ENCODE measurements around the gene C19orf85. TPM values are rescaled to one million over a fixed set of nuclear protein-coding genes. Genes with fewer than 3 reads are reported as not detected.
"Not testable (repeated sequence)": the region's sequence is repeated elsewhere in the genome, so short reads cannot be mapped to it uniquely, and the experiment has no call there.

Gene C19orf85
- total RNA-seq, 1 donor from 2014 or later = not detected

GRCh38 chr19:55451965-55452748 is 12.4 kb downstream of the C19orf85 start:
- Histone ChIP-seq H3K4me3 (peak overlapping the region in 1 of 2 donors; percentile 29), H3K9me3 (no peaks in the 10 kb centered on the region), H3K27ac (no peak overlapping the region), H3K27me3 (peaks cover 17% of the 10 kb centered on the region), H3K4me1 (peaks cover 28% of the 10 kb centered on the region), H3K36me3 (peaks cover 0 to 5% of the 10 kb centered on the region in 2 donors)
- no peak for DNase-seq (ENCODE audit: extremely low spot score in 2 of 2)
- intact Hi-C loops (cut with DNase I) = no loop called here
- TF ChIP-seq POLR2A (IDR thresholded peaks at IDR 0.05) (no peak), CTCF (IDR thresholded peaks at IDR 0.05) (no peak), POLR2AphosphoS5 (IDR thresholded peaks at IDR 0.05; ENCODE audit: insufficient read depth in 1 of 2, low read depth in 1 of 2) (no peak)

- Histone ChIP-seq H3K9me3 (no peaks in the 10 kb centered on the region), H3K4me3 (peak overlapping the region in 1 of 2 donors; percentile 29), H3K27ac (no peak overlapping the region), H3K27me3 (peaks cover 17% of the 10 kb centered on the region), H3K4me1 (peaks cover 28% of the 10 kb centered on the region), H3K36me3 (peaks cover 0 to 5% of the 10 kb centered on the region in 2 donors)
- TF ChIP-seq POLR2A (IDR thresholded peaks at IDR 0.05) (no peak), POLR2AphosphoS5 (IDR thresholded peaks at IDR 0.05; ENCODE audit: insufficient read depth in 1 of 2, low read depth in 1 of 2) (no peak), CTCF (IDR thresholded peaks at IDR 0.05) (no peak)
- intact Hi-C loops (cut with DNase I) = no loop called here
- DNase-seq (ENCODE audit: extremely low spot score in 2 of 2) = no peak
Measured at GRCh38 chr19:55451163-55451964, 13.2 kb downstream of the C19orf85 start.

GRCh38 chr19:55449469-55449868 is 15.1 kb downstream of the C19orf85 start:
- intact Hi-C loops (cut with DNase I) = no loop called here
- peaks cover 28% of the 10 kb centered on the region for H3K4me1 ChIP-seq
- no peak overlapping the region for H3K4me3 ChIP-seq
- TF ChIP-seq POLR2AphosphoS5 (IDR thresholded peaks at IDR 0.05; ENCODE audit: insufficient read depth in 1 of 2, low read depth in 1 of 2) (no peak), CTCF (IDR thresholded peaks at IDR 0.05) (no peak)
- peaks cover 17% of the 10 kb centered on the region for H3K27me3 ChIP-seq
- no peaks in the 10 kb centered on the region for H3K9me3 ChIP-seq
- H3K27ac ChIP-seq = no peak overlapping the region
- H3K36me3 ChIP-seq = no peaks in the 10 kb centered on the region
- DNase-seq (ENCODE audit: extremely low spot score in 2 of 2) = no peak

- H3K27ac ChIP-seq; H3K4me3 ChIP-seq; intact Hi-C loops (cut with DNase I); H3K9me3 ChIP-seq; H3K36me3 ChIP-seq; DNase-seq (ENCODE audit: extremely low spot score in 2 of 2): not testable (repeated sequence)
- Histone ChIP-seq H3K27me3 (peaks cover 17% of the 10 kb centered on the region), H3K4me1 (peaks cover 28% of the 10 kb centered on the region)
Measured at GRCh38 chr19:55448175-55448490, 16.4 kb downstream of the C19orf85 start.

GRCh38 chr19:55447421-55448174 is 17.0 kb downstream of the C19orf85 start:
- DNase-seq (ENCODE audit: extremely low spot score in 2 of 2) = no peak
- H3K4me1 ChIP-seq = peaks cover 24% of the 10 kb centered on the region
- no peaks in the 10 kb centered on the region for H3K36me3 ChIP-seq
- H3K4me3 ChIP-seq = no peak overlapping the region
- peaks cover 21% of the 10 kb centered on the region for H3K27me3 ChIP-seq
- no peaks in the 10 kb centered on the region for H3K9me3 ChIP-seq
- no peak for TF ChIP-seq CTCF (IDR thresholded peaks at IDR 0.05)
- TF ChIP-seq POLR2A (IDR thresholded peaks at IDR 0.05) = no peak
- no peak for TF ChIP-seq POLR2AphosphoS5 (IDR thresholded peaks at IDR 0.05; ENCODE audit: insufficient read depth in 1 of 2, low read depth in 1 of 2)
- intact Hi-C loops (cut with DNase I) = no loop called here
- no peak overlapping the region for H3K27ac ChIP-seq
